HuH-7.5 (cell line): ENCODE results near the gene REL.

Source experiments
- DNase-seq: peaks from one replicate; pipeline ENCODE4 v3.0.0; 2011; ENCODE audit warnings: low spot score

The REL gene

DNA sequence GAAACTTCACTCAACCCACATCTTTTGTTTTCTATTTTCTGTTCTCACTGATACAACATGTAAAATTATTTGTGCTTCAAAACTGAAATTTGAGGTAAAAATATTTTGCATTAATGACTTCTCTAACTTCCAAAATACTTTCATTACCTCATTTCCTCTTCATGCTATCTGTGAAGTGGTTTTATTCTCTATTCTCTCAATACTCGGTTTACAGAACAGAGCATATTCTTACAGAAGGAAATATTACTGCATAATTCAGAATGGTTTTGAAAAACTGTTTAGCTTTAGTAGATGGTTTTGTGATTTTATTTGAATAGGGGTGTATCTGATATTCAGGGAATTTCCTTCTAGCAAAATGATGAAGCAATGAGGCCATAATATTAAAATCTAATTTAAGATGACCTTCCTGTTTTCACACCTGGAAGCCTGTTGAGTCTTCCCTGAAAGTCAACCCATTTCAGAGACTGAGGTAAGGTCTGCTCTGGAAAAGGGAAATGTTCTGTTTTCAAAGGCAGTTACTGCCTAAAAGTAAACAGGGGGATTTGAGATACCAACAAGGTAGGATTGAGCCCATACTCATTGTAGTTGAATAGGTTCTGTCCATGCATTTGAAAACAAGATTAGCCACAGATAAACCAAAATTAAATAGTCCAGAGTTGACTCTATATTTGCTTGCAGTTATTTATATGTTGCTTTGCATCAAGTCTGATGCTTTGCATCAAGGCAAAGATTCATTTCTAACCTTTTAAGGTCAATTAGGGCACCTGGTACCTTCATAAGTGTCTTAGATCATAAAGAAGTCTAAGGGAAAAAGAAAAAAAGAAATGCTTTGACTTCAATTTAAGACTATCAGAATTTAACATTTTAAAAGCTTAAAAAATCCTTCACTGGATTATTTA, 85.4 kb downstream of the REL start:
- DNase-seq = no peak

DNA sequence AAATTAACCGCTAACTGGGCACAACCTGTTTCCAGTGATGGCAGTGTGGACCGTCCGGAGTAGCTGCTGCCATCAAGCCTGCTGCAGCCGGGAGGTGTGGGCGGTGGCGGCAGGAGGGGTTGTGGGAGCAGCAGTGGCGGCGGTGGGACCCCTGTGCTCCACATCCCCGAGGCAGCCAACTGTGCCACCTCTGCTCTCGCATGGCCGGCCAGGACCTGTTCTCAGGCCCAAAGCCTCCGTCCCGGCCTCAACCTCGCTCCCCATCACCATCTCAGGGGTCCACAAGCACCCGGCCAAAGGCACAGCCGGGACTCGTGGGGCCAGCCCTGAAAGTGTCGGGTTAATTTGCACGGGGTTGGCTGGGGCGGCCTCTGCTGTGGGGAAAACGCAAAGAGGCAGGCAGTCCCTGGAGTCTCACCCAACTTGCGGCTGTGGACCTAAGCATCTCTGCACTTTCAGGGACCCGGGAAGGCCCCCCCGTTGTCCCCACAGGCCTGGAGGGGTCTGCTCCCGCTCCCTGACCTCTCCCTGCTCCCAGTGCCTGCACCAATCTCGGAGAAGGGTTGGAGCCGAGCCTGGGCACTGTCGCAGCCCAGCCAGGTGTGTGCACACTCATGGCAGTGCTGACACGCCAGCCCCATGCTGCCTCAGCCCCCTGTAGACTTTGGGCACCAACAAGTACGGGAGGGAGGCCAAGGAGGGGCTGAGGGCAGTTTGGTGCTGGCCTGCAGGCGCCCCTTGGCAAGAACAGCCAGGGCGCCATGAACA, 91.7 kb downstream of the REL start:
- no peak for DNase-seq

DNA sequence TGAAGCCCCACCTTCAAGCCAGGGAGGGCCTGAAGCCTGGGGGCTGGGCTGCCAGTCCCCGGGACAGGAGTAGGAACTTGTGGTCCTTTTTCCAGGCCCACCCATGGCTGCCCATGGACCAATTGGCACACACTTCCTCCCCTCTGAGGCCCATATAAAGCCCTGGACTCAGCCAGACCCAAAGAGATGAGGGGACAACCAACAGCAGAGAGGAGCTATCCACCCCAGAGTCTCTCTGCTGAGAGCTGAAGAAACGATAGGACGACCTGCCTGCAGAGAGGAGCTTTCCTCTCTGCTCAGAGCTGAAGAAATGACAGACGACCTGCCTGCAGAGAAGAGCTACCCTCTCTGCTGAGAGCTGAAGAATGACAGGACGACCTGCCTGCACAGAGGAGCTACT, 92.3 kb downstream of the REL start:
- DNase-seq = no peak

DNA sequence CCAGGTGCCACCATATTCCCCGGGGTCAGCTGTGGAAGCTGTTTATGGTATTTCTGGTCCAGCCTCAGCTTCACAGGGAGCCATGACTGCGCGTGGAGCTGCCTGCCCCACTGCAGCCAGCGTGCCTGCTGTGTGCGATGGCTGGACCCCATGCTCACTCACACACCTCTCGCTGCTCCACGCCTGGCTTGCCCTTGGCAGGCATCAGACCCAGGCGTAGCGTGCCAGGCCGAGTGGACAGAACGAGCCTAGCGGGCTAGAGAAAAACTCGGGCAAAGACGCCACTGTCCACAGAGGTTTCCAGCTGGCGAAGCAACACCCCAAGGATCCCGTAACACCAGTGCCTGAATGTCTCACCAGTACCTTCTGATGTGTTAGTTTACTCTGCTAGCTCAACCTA, 93.3 kb downstream of the REL start:
- no peak for DNase-seq
